HepG2 (cell line): ENCODE results near the gene TMCC1. TPM values are rescaled to one million over a fixed set of nuclear protein-coding genes. Genes with fewer than 3 reads are reported as not detected.

ENCODE experiments used
- ATAC-seq: fragments of 200-7000 bp; cut with Tn5 transposase; 3 replicates; pipeline ENCODE4 v1.9.1; 2020; ENCODE audit warnings: mild to moderate bottlenecking, moderate library complexity
- BruUV-seq: library from RNA; stranded (reverse); fragments of 400-500 nt; replicated peaks from 2 replicates; lab custom pipeline; 2021; lab: Mats Ljungman, UMichigan
- CTCF ChIA-PET: fragments of 300-600 bp; formaldehyde crosslinking; extraction: SDS; loops from one replicate; lab custom pipeline; 2021; ENCODE audit warnings: low total read pairs, inconsistent platforms, low intra/inter-chr PET ratio; lab: Yijun Ruan, JAX
- POLR2A ChIA-PET: fragments of 350-600 bp; sonication (Branson Sonifier 250); formaldehyde crosslinking; loops from one replicate; lab custom pipeline; 2020; ENCODE audit warnings: antibody characterized with exemption, inconsistent platforms; lab: Yijun Ruan, JAX
- DNase-seq: peaks from one replicate; pipeline ENCODE4 v3.0.0-alpha.2; 2015; ENCODE audit warnings: low spot score
- FAIRE-seq: peaks from 3 replicates; lab custom pipeline; 2011; peaks lifted over from hg19 to GRCh38; lab: Jason Lieb, UNC
- H2AFZ ChIP-seq: one replicate; pipeline ENCODE4 v1.6.1; 2011; ENCODE audit warnings: low read length, inconsistent platforms
- H3K27ac ChIP-seq: fragments of 300-600 bp; 3 replicates; pipeline ENCODE4 v1.8.0; 2011; ENCODE audit warnings: mixed run types, mild to moderate bottlenecking, mixed read lengths, low read length, inconsistent platforms; ENCODE audit not compliant: insufficient read depth; ENCODE audit errors: extremely low read length
- H3K27me3 ChIP-seq, 2 experiments: fragments of 200-600 bp in 1 of 2; 2 replicates in 1 of 2; 3 replicates in 1 of 2; pipeline versions ENCODE4 v1.6.0 to v1.8.0; 2011; ENCODE audit warnings: low read length in 2 of 2, mild to moderate bottlenecking in 2 of 2, moderate library complexity in 2 of 2, inconsistent platforms in 1 of 2; ENCODE audit not compliant: insufficient read depth in 2 of 2, control insufficient read depth in 1 of 2
- H3K36me3 ChIP-seq, 2 experiments: fragments of 200-600 bp in 1 of 2; replicated peaks in 1 of 2; 2 replicates in 1 of 2; 3 replicates in 1 of 2; pipeline versions ENCODE4 v1.5.1 to v1.8.0; 2011; ENCODE audit warnings: low read length in 2 of 2, inconsistent platforms in 1 of 2; ENCODE audit not compliant: insufficient read depth in 2 of 2, control insufficient read depth in 1 of 2
- H3K4me1 ChIP-seq: 2 replicates; pipeline ENCODE4 v1.5.1; 2012; ENCODE audit warnings: low read length, inconsistent platforms; ENCODE audit not compliant: insufficient read depth
- H3K4me2 ChIP-seq: 2 replicates; pipeline ENCODE4 v1.6.0; 2011; ENCODE audit warnings: low read depth, low read length, inconsistent platforms
- H3K4me3 ChIP-seq, 3 experiments: fragments of 200-600 bp in 1 of 3; sonication (generic), shearing (Covaris generic) in 1 of 3; replicated peaks in 1 of 3; 2 replicates each; pipeline ENCODE4 v1.5.1; 2011 to 2016; ENCODE audit warnings: low read length in 3 of 3, inconsistent platforms in 2 of 3, low read depth in 2 of 3, mild to moderate bottlenecking in 2 of 3, control low read depth in 1 of 3, mixed read lengths in 1 of 3; ENCODE audit not compliant: insufficient read depth in 1 of 3
- H3K79me2 ChIP-seq: one replicate; pipeline ENCODE4 v1.6.1; 2011; ENCODE audit warnings: low read length, inconsistent platforms; ENCODE audit not compliant: insufficient read depth
- H3K9ac ChIP-seq: 2 replicates; pipeline ENCODE4 v1.6.0; 2011; ENCODE audit warnings: mild to moderate bottlenecking, low read depth, low read length, inconsistent platforms; ENCODE audit not compliant: insufficient read depth
- H3K9me3 ChIP-seq: 2 replicates; pipeline ENCODE4 v1.5.1; 2012; ENCODE audit warnings: mild to moderate bottlenecking, low read length
- H4K20me1 ChIP-seq: 2 replicates; pipeline ENCODE4 v1.6.0; 2011; ENCODE audit warnings: inconsistent platforms, mild to moderate bottlenecking, low read length, moderate library complexity; ENCODE audit not compliant: insufficient read depth
- MED8 ChIP-seq: sonication (generic); formaldehyde crosslinking; IDR thresholded peaks from 2 replicates; pipeline ENCODE4 v1.8.1; 2023; ENCODE audit warnings: mild to moderate bottlenecking, missing genetic modification reagents; ENCODE audit not compliant: insufficient replicate concordance
- NR3C1 ChIP-seq: sonication (generic); formaldehyde crosslinking; IDR thresholded peaks from 2 replicates; pipeline ENCODE4 v1.4.0; 2020; ENCODE audit warnings: missing genetic modification reagents
- PCBP1 ChIP-seq: fragments of 200-400 bp; formaldehyde crosslinking; IDR thresholded peaks from 2 replicates; pipeline ENCODE4 v1.6.1; 2017; ENCODE audit warnings: mild to moderate bottlenecking, low read depth, low read length, borderline replicate concordance
- SMAD9 ChIP-seq: sonication (generic); formaldehyde crosslinking; IDR thresholded peaks from 2 replicates; pipeline ENCODE4 v1.5.1; 2020; ENCODE audit warnings: mild to moderate bottlenecking, missing genetic modification reagents
- SNAI1 ChIP-seq: sonication (generic); formaldehyde crosslinking; IDR thresholded peaks from 2 replicates; pipeline ENCODE4 v1.5.0; 2020; ENCODE audit warnings: mild to moderate bottlenecking, missing genetic modification reagents, borderline replicate concordance
- ZFP36L1 ChIP-seq: sonication (generic); formaldehyde crosslinking; IDR thresholded peaks from 2 replicates; pipeline ENCODE4 v1.8.0; 2022; ENCODE audit warnings: mild to moderate bottlenecking, missing genetic modification reagents, moderate library complexity
- ZNF180 ChIP-seq: sonication (generic); formaldehyde crosslinking; IDR thresholded peaks from 2 replicates; pipeline ENCODE4 v1.4.0; 2020; ENCODE audit warnings: low read depth, missing genetic modification reagents, borderline replicate concordance
- WGBS: methylation state at CpG from one replicate; pipeline ENCODE4 v1.1.6; 2017; ENCODE audit warnings: low lambda C conversion rate; 5-methylcytosine and 5-hydroxymethylcytosine counted together
- in situ Hi-C: cut with HindIII; loops from 2 replicates; pipeline ENCODE4 v1.10.0; 2017; ENCODE audit warnings: low pct_unique_long_range_greater_than_20kb; ENCODE audit not compliant: extremely low pct_ligation_motif_present
- intact Hi-C: fragments of 100-400 bp; cut with micrococcal nuclease; formaldehyde crosslinking; loops from one replicate; pipeline ENCODE4 v1.10.0; 2022; ENCODE audit not compliant: unreplicated experiment
- polyA plus RNA-seq, 8 experiments: library from polyadenylated mRNA; depleted of rRNA in 3 of 8; stranded (reverse) in 7 of 8; unstranded in 1 of 8; fragments of >200 nt; fragmentation: Illumina TruSeq in 4 of 8; extraction: Trizol in 4 of 8; gene quantifications; 2 replicates each; pipeline versions ENCODE4 v1.2.1 to v1.2.3, GENCODE V29; 2011 to 2016; ENCODE audit warnings: low read depth in 4 of 8, missing spikeins in 1 of 8, mixed read lengths in 1 of 8; ENCODE audit not compliant: insufficient read depth in 1 of 8
- total RNA-seq, 5 experiments: library from RNA; depleted of rRNA; stranded (reverse); fragments of >200 nt; fragmentation: Illumina TruSeq; extraction: Trizol; gene quantifications; 2 replicates each; pipeline ENCODE4 v1.2.3, GENCODE V29; 2016; ENCODE audit warnings: low read depth in 1 of 5
- TF ChIP-seq, protein P1 (sequence below): sonication (generic); formaldehyde crosslinking; IDR thresholded peaks from 2 replicates; pipeline ENCODE4 v1.5.0; 2020; ENCODE audit warnings: mild to moderate bottlenecking, missing genetic modification reagents, borderline replicate concordance
- TF ChIP-seq, protein P2 (sequence below): sonication (generic); formaldehyde crosslinking; IDR thresholded peaks from 2 replicates; pipeline ENCODE4 v1.8.0; 2022; ENCODE audit warnings: missing genetic modification reagents, low read depth, mild to moderate bottlenecking, borderline replicate concordance
- TF ChIP-seq, protein P3 (sequence below): sonication (generic); formaldehyde crosslinking; conservative IDR thresholded peaks from 2 replicates; pipeline ENCODE4 v1.4.0; 2020; ENCODE audit warnings: missing genetic modification reagents

Gene TMCC1
- total and polyA plus RNA-seq, 2 of the 13 experiments (the other 11 are each of a cell fraction or from before 2014, with no cell fraction given), result 12.1 to 264 TPM

DNA sequence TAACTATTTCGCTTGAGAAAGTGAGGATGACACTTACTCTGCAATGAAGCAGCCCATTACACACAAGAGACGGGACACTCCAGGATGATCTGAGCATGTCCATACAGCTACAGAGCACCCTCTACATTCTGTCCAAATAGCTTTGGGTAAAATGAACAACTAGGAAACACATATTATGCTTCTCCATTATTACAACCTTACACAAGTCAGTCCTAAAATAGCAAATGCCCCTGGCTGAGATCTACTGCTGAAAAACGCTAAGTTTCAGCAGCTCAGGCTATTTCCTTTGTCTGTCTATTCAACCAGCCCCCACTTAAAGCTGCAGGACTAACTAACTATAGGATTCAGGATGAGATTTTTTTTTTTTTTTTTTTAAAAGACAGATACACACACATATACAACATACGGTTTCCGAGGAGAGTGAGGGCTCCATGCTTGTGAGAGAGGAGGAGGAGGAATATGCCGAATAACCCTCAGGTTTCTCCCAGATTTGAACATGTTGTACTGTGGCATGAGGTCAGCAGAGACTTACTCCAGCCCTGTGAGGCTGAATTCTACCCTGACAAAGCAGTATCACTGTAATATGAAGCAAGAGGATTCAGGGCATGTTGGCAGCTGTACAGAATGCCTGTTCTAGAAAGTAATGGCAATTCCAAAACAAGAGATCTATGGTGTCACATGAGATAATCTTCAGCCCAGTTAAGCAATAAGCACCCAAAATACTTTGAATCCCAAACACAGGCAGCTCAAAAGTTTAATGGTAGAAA is 169.8 kb downstream of the TMCC1 start:
- TF ChIP-seq, protein P1, sequence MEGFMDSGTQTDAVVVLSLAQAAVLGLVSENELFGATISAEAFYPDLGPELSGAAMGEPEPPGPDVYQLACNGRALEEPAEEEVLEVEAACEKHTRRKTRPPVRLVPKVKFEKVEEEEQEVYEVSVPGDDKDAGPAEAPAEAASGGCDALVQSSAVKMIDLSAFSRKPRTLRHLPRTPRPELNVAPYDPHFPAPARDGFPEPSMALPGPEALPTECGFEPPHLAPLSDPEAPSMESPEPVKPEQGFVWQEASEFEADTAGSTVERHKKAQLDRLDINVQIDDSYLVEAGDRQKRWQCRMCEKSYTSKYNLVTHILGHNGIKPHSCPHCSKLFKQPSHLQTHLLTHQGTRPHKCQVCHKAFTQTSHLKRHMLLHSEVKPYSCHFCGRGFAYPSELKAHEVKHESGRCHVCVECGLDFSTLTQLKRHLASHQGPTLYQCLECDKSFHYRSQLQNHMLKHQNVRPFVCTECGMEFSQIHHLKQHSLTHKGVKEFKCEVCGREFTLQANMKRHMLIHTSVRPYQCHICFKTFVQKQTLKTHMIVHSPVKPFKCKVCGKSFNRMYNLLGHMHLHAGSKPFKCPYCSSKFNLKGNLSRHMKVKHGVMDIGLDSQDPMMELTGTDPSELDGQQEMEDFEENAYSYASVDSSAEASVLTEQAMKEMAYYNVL, result no peak
- TF ChIP-seq SMAD9 (CRISPR knock-in tag) (no peak), ZFP36L1 (no peak), ZNF180 (CRISPR knock-in tag) (no peak), SNAI1 (no peak), PCBP1 (no peak), MED8 (CRISPR knock-in tag) (no peak), NR3C1 (CRISPR knock-in tag) (no peak)
- TF ChIP-seq, protein P2, sequence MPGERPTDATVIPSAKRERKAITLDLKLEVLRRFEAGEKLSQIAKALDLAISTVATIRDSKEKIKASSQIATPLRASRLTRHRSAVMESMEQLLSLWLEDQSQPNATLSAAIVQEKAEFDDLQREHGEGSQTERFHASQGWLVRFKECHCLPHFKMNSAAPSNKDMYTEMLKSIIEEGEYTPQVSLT (CRISPR knock-in tag), result no peak
- TF ChIP-seq, protein P3, sequence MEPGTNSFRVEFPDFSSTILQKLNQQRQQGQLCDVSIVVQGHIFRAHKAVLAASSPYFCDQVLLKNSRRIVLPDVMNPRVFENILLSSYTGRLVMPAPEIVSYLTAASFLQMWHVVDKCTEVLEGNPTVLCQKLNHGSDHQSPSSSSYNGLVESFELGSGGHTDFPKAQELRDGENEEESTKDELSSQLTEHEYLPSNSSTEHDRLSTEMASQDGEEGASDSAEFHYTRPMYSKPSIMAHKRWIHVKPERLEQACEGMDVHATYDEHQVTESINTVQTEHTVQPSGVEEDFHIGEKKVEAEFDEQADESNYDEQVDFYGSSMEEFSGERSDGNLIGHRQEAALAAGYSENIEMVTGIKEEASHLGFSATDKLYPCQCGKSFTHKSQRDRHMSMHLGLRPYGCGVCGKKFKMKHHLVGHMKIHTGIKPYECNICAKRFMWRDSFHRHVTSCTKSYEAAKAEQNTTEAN (CRISPR knock-in tag), result no peak
- Histone ChIP-seq H2AFZ (no peak overlapping the region), H3K27me3 (no peaks in the 10 kb centered on the region), H3K9me3 (no peaks in the 10 kb centered on the region), H3K4me3 (no peak overlapping the region), H4K20me1 (no peaks in the 10 kb centered on the region), H3K27ac (no peak overlapping the region), H3K4me1 (peaks cover 5% of the 10 kb centered on the region; the same call in 1 of the 2 replicates), H3K36me3 (no peaks in the 10 kb centered on the region), H3K4me2 (no peak overlapping the region), H3K9ac (no peak overlapping the region), H3K79me2 (no peaks in the 10 kb centered on the region)
- 89% methylated on average over 6 of the region's 6 CpGs for WGBS
- CTCF ChIA-PET, result no interaction called here
- intact Hi-C loops (no loop called here), in situ Hi-C loops (no loop called here)
- ATAC-seq, result no peak
- FAIRE-seq, result no peak
- no peak for DNase-seq
- POLR2A ChIA-PET, result no interaction called here
- no TSS peak for BruUV-seq
